Effector memory CD8-positive, alpha-beta T cell (primary cell): ENCODE data around the gene LZTS3.

Experiments used
- ATAC-seq: fragments of 150-1000 bp; cut with Tn5 transposase; replicated peaks from 2 replicates; pipeline ENCODE4 v1.10.0; 2021; ENCODE audit warnings: mild to moderate bottlenecking, moderate library complexity
- DNase-seq, 3 experiments: peaks; one replicate each; pipeline ENCODE4 v3.0.0; 2021
- H3K27ac Mint-ChIP-seq, 2 donors: one replicate each; pipeline ENCODE4 v1.8.0; 2022; ENCODE audit warnings: mild to moderate bottlenecking in 2 of 2, mixed read lengths in 2 of 2, moderate library complexity in 2 of 2
- H3K27me3 Mint-ChIP-seq, 2 donors: one replicate each; pipeline ENCODE4 v1.8.0; 2022; ENCODE audit warnings: mixed read lengths in 2 of 2
- H3K36me3 Mint-ChIP-seq: one replicate; pipeline ENCODE4 v1.8.0; 2022; ENCODE audit warnings: mild to moderate bottlenecking, moderate library complexity, mixed read lengths; ENCODE audit not compliant: insufficient read depth
- H3K4me1 Mint-ChIP-seq, 2 donors: one replicate each; pipeline ENCODE4 v1.8.0; 2022; ENCODE audit warnings: low read depth in 2 of 2, mixed read lengths in 2 of 2
- H3K4me3 Mint-ChIP-seq, 2 donors: one replicate each; pipeline ENCODE4 v1.8.0; 2022; ENCODE audit warnings: mild to moderate bottlenecking in 2 of 2, mixed read lengths in 2 of 2, moderate library complexity in 2 of 2
- H3K9me3 Mint-ChIP-seq, 2 donors: one replicate each; pipeline ENCODE4 v1.8.0; 2022; ENCODE audit warnings: mixed read lengths in 2 of 2

The LZTS3 gene

DNA sequence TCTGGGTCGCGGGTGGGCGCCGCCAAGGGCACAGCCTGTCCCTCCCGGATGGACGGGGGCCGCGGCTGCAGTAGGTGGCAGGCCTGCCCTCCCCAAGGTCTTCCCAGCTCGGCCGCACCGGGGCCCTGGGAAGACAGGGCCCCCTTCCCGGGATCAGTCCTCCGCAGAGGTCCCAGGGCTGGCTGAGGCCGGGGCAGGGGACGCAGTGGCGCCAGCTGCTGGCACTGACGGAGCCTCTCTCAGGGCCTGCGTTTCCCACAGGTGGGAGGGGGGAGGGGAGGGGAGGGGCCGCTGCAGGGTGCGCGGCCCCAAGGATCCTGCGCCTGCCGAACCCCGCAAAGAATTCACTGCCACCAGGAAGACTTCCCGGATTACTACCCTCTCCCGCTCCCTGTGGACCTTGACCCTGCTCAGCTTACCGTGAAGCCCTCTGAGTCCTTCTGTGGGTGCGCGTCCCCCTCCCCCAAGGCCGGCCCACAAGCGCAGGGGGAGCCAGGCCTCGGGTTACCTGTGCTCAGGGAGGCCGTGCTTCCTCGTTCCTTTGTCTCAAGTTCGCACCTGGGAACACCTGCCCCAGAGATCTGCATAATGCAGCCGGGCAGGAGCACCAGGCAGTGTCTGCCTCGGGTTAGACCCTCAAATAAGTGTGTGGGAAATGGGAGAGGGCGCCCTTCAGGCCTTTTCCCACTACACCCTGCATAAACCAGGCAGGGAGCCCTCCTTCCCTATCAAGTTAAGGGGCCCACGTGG lies 5.1 kb downstream of the LZTS3 start:
- H3K27me3 Mint-ChIP-seq: peaks cover 20 to 50% of the 10 kb centered on the region in 2 donors
- no peaks in the 10 kb centered on the region for H3K9me3 Mint-ChIP-seq
- ATAC-seq (no peak), DNase-seq (no peak)
- H3K4me3 Mint-ChIP-seq: no peak overlapping the region
- H3K4me1 Mint-ChIP-seq: peaks cover 4 to 8% of the 10 kb centered on the region in 2 donors
- no peak overlapping the region for H3K27ac Mint-ChIP-seq
- H3K36me3 Mint-ChIP-seq: peaks cover 17% of the 10 kb centered on the region

- H3K4me1 Mint-ChIP-seq: peaks cover 4 to 8% of the 10 kb centered on the region in 2 donors
- H3K27me3 Mint-ChIP-seq: peaks cover 20 to 49% of the 10 kb centered on the region in 2 donors
- H3K27ac Mint-ChIP-seq: no peak overlapping the region
- no peak overlapping the region for H3K4me3 Mint-ChIP-seq
- no peaks in the 10 kb centered on the region for H3K9me3 Mint-ChIP-seq
- ATAC-seq: no peak
- peaks cover 17% of the 10 kb centered on the region for H3K36me3 Mint-ChIP-seq
- DNase-seq: no peak
Measured at GRCh38 chr20:3167738-3168078, 5.6 kb downstream of the LZTS3 start.

GRCh38 chr20:3166913-3167342 lies 6.4 kb downstream of the LZTS3 start:
- Mint-ChIP-seq H3K36me3 (peaks cover 15% of the 10 kb centered on the region), H3K9me3 (no peaks in the 10 kb centered on the region), H3K4me3 (no peak overlapping the region), H3K27me3 (peaks cover 15 to 41% of the 10 kb centered on the region in 2 donors), H3K27ac (no peak overlapping the region), H3K4me1 (peaks cover 0 to 4% of the 10 kb centered on the region in 2 donors)
- ATAC-seq (no peak), DNase-seq (no peak)

DNA sequence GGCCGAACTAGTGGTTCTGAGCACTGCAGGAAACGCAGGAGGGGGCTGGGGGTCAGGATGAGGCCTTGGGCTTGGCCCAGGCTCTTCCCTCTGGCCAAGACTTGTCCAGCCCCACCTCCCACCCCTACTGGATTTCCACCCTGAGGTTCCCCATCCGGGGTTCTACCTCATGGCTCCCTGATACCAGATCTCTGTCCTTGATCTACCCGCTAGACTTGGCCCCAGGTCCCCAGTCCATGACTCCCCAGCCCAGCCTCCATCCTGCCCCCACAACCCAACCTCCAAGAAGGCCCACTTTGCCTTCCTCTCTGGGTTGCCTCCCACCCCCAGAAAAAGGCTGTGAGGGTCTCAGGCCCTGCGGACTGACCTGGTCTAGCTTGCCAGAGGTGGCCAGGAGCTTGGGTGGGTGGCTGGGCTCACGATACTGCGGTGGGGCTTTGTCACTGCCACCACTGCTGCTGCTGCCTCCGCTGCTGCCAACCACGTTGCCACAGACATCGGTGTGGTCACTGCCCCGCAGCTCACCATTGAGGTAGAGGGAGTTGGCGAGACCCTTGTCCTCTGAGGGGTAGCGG lies 6.9 kb downstream of the LZTS3 start:
- no peak for ATAC-seq
- Mint-ChIP-seq H3K36me3 (peaks cover 11% of the 10 kb centered on the region), H3K27me3 (peaks cover 12 to 36% of the 10 kb centered on the region in 2 donors), H3K9me3 (no peaks in the 10 kb centered on the region), H3K4me1 (peaks cover 0 to 4% of the 10 kb centered on the region in 2 donors), H3K4me3 (no peak overlapping the region), H3K27ac (no peak overlapping the region)
- no peak for DNase-seq

GRCh38 chr20:3165473-3166337 lies 7.6 kb downstream of the LZTS3 start:
- H3K9me3 Mint-ChIP-seq: no peaks in the 10 kb centered on the region
- peaks cover 9% of the 10 kb centered on the region for H3K36me3 Mint-ChIP-seq
- H3K27me3 Mint-ChIP-seq: peaks cover 12 to 32% of the 10 kb centered on the region in 2 donors
- no peak for ATAC-seq
- peaks cover 0 to 4% of the 10 kb centered on the region in 2 donors for H3K4me1 Mint-ChIP-seq
- no peak for DNase-seq
- H3K4me3 Mint-ChIP-seq: no peak overlapping the region
- H3K27ac Mint-ChIP-seq: no peak overlapping the region

DNA sequence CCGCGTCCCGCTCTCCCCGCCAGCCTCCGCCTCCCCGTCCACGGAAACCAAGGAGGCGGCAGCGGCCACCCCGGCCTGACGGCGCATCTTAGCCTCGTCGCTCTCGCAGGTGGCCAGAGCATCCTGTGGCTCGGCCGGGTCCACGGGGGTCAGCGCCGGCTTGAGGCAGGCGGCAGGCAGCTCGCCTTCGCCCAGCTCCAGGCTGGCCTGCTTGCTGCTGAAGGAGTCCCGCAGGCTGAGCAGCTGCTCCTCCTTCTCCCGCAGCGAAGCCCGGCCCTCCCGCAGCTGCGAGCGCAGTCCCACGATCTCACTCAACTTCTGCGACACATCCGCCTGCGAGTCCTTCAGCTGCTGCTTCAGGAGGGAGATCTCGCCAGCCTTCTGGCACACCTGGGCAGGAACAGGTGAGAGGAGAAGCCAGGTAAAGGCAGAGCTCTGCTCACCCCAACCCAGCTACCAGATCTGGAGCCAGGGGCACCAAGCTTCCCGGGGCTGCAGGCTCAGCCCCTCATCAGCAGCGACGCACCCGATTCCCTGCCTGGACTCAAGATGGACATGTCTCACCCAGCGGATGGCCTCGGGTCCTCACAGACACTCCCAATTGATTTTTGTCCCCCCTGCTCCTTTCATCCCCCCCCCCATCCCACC lies 8.5 kb downstream of the LZTS3 start:
- no peak overlapping the region for H3K27ac Mint-ChIP-seq
- no peak overlapping the region for H3K4me3 Mint-ChIP-seq
- no peak for DNase-seq
- peaks cover 2 to 5% of the 10 kb centered on the region in 2 donors for H3K4me1 Mint-ChIP-seq
- peaks cover 10% of the 10 kb centered on the region for H3K36me3 Mint-ChIP-seq
- H3K27me3 Mint-ChIP-seq: peaks cover 12 to 28% of the 10 kb centered on the region in 2 donors
- no peaks in the 10 kb centered on the region for H3K9me3 Mint-ChIP-seq
- no peak for ATAC-seq

- ATAC-seq (no peak), DNase-seq (no peak)
- Mint-ChIP-seq H3K4me1 (peaks cover 8 to 10% of the 10 kb centered on the region in 2 donors), H3K27ac (no peak overlapping the region), H3K36me3 (peaks cover 17% of the 10 kb centered on the region), H3K9me3 (no peaks in the 10 kb centered on the region), H3K4me3 (no peak overlapping the region), H3K27me3 (peaks cover 10 to 21% of the 10 kb centered on the region in 2 donors)
Measured at GRCh38 chr20:3164043-3164762, 9.1 kb downstream of the LZTS3 start.

DNA sequence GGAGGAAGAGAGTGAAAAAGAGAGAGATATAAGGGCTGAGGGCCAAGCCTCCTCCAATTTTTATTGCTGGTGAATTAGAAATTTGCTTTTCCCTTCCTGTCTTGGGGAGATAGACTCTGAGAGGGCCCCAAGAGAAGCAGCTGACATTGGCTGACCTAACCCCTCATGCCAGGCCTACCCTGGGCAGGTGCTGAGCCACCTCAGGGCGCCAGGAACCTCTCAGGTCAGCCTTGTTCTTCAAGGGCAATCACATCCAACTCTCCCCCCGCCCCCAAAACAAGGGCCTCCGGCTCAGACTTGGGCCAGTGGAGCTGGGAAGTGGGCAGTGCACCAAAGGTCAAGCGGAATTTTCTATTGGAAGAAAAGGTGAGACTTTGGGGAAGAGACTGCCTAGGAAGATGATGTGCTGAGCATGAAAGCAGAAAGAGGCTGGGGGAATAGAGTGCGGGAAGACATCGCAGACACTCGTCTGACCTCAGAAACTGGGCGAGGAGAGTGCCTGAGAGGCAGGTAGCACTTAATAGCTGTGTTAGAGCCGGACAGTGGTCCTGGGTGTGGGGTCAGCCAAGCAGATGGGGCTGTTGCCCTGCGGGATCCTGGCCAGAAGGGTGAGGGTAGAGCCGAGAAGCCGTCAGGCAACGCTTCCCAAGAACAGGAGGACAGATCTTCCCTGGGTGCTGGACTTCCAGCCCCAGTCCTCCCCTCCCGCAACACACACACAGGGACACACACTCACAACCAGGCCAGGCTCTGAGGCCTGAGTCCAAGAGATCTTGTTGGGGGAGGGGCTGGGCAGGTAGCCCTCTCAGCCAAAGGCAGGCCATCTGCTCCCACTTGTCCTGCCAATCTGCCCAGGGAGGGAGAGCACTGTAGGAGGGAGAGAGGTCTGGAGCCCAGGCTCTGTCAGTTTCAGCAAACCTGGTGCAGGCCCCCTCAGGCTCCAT lies 10.0 kb downstream of the LZTS3 start:
- peaks cover 1 to 13% of the 10 kb centered on the region in 2 donors for H3K27me3 Mint-ChIP-seq
- no peak overlapping the region for H3K4me3 Mint-ChIP-seq
- H3K9me3 Mint-ChIP-seq: no peaks in the 10 kb centered on the region
- H3K36me3 Mint-ChIP-seq: peaks cover 13% of the 10 kb centered on the region
- H3K4me1 Mint-ChIP-seq: peaks cover 14 to 17% of the 10 kb centered on the region in 2 donors
- no peak for DNase-seq
- H3K27ac Mint-ChIP-seq: no peak overlapping the region
- ATAC-seq: no peak

GRCh38 chr20:3162080-3162611 lies 11.2 kb downstream of the LZTS3 start:
- H3K36me3 Mint-ChIP-seq: peaks cover 19% of the 10 kb centered on the region
- H3K27ac Mint-ChIP-seq: no peak overlapping the region
- no peak overlapping the region for H3K4me3 Mint-ChIP-seq
- DNase-seq (no peak), ATAC-seq (no peak)
- peaks cover 25 to 29% of the 10 kb centered on the region in 2 donors for H3K4me1 Mint-ChIP-seq
- H3K9me3 Mint-ChIP-seq: no peaks in the 10 kb centered on the region
- peaks cover 0 to 3% of the 10 kb centered on the region in 2 donors for H3K27me3 Mint-ChIP-seq

GRCh38 chr20:3161316-3162079 lies 11.9 kb downstream of the LZTS3 start:
- DNase-seq (no peak), ATAC-seq (no peak)
- peaks cover 25% of the 10 kb centered on the region for H3K36me3 Mint-ChIP-seq
- H3K27ac Mint-ChIP-seq: no peak overlapping the region
- no peaks in the 10 kb centered on the region for H3K27me3 Mint-ChIP-seq
- no peaks in the 10 kb centered on the region for H3K9me3 Mint-ChIP-seq
- peak overlapping the region; percentile 41 to 98 for H3K4me3 Mint-ChIP-seq
- H3K4me1 Mint-ChIP-seq: peaks cover 31 to 35% of the 10 kb centered on the region in 2 donors

DNA sequence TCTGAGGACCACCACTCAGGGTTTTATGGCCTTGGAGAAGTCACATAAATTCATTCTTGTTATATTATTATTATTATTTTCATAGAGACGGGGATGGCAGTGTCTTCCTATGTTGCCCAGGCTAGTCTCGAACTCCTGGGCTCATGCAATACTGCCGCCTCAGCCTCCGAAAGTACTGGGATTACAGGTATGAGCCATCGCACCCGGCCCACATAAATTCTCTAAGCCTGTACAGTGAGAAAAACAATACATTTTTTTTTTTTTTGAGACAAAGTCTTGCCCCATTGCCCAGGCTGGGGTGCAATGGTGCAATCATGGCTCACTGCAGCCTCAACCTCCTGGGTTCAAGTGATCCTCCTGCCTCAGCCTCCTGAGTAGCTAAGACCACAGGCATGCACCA lies 12.9 kb downstream of the LZTS3 start:
- Mint-ChIP-seq H3K4me1 (peaks cover 37 to 44% of the 10 kb centered on the region in 2 donors), H3K27ac (peak overlapping the region; percentile 97 to 98), H3K36me3 (peaks cover 27% of the 10 kb centered on the region), H3K4me3 (peak overlapping the region; percentile 97 to 98), H3K9me3 (no peaks in the 10 kb centered on the region), H3K27me3 (no peaks in the 10 kb centered on the region)
- DNase-seq: no peak
- ATAC-seq: no peak
